Type B pancreatic cell (in vitro differentiated cells): ENCODE results near the gene FANCD2OS. TPM values are rescaled to one million over a fixed set of nuclear protein-coding genes. Genes with fewer than 3 reads are reported as not detected.
"Not testable (repeated sequence)": the region's sequence is repeated elsewhere in the genome, so short reads cannot be mapped to it uniquely, and the experiment has no call there.

Experiments used
- DNase-seq: peaks from one replicate; pipeline ENCODE4 v3.0.0; 2021; ENCODE audit warnings: mixed read lengths; ENCODE audit not compliant: unreplicated experiment; ENCODE audit errors: extremely low spot score
- H3K27ac Mint-ChIP-seq: 2 replicates; pipeline ENCODE4 v1.8.0; 2021; ENCODE audit warnings: mild to moderate bottlenecking, mixed read lengths
- H3K27me3 Mint-ChIP-seq: 2 replicates; pipeline ENCODE4 v1.8.0; 2021; ENCODE audit warnings: mixed read lengths
- H3K36me3 Mint-ChIP-seq: 2 replicates; pipeline ENCODE4 v1.8.0; 2021; ENCODE audit warnings: mixed read lengths
- H3K4me1 Mint-ChIP-seq: one replicate; pipeline ENCODE4 v1.8.0; 2021; ENCODE audit warnings: mixed read lengths; ENCODE audit not compliant: unreplicated experiment
- H3K4me3 Mint-ChIP-seq: 2 replicates; pipeline ENCODE4 v1.8.0; 2021; ENCODE audit warnings: mild to moderate bottlenecking, mixed read lengths
- H3K9me3 Mint-ChIP-seq: 2 replicates; pipeline ENCODE4 v1.8.0; 2021; ENCODE audit warnings: mixed read lengths
- CTCF ChIP-seq: fragments of 200-600 bp; sonication (generic); conservative IDR thresholded peaks from 2 replicates; pipeline ENCODE4 v1.5.0; 2021; ENCODE audit warnings: antibody characterized with exemption, mild to moderate bottlenecking
- total RNA-seq: library from RNA; stranded (reverse); gene quantifications from 2 replicates; pipeline ENCODE4 v1.2.1, GENCODE V29; 2021; ENCODE audit warnings: low replicate concordance

Gene FANCD2OS
- total RNA-seq, 1 donor from 2014 or later: not detected

- Mint-ChIP-seq H3K9me3 (no peaks in the 10 kb centered on the region), H3K4me1 (no peaks in the 10 kb centered on the region), H3K36me3 (peaks cover 13% of the 10 kb centered on the region), H3K4me3 (no peak overlapping the region), H3K27ac (no peak overlapping the region), H3K27me3 (no peaks in the 10 kb centered on the region)
- no peak for DNase-seq
- TF ChIP-seq CTCF: no peak
These were observed 14.4 kb downstream of the FANCD2OS start for GRCh38 chr3:10093678-10094077.

GRCh38 chr3:10091387-10091786 lies 16.7 kb downstream of the FANCD2OS start:
- H3K4me3 Mint-ChIP-seq, H3K4me1 Mint-ChIP-seq, H3K9me3 Mint-ChIP-seq, H3K27me3 Mint-ChIP-seq, DNase-seq, H3K27ac Mint-ChIP-seq: not testable (repeated sequence)
- H3K36me3 Mint-ChIP-seq: peaks cover 13% of the 10 kb centered on the region

GRCh38 chr3:10090774-10091173 lies 17.3 kb downstream of the FANCD2OS start:
- H3K4me1 Mint-ChIP-seq, H3K27me3 Mint-ChIP-seq, DNase-seq, H3K27ac Mint-ChIP-seq, H3K4me3 Mint-ChIP-seq, H3K9me3 Mint-ChIP-seq: not testable (repeated sequence)
- peaks cover 13% of the 10 kb centered on the region for H3K36me3 Mint-ChIP-seq

GRCh38 chr3:10090179-10090578 lies 17.9 kb downstream of the FANCD2OS start:
- Mint-ChIP-seq H3K4me3 (no peak overlapping the region), H3K27ac (no peak overlapping the region), H3K9me3 (no peaks in the 10 kb centered on the region), H3K4me1 (no peaks in the 10 kb centered on the region), H3K36me3 (peaks cover 13% of the 10 kb centered on the region), H3K27me3 (no peaks in the 10 kb centered on the region)
- no peak for DNase-seq
- no peak for TF ChIP-seq CTCF

- peak overlapping the region; percentile 50 for H3K4me3 Mint-ChIP-seq
- H3K27ac Mint-ChIP-seq: peak overlapping the region; percentile 92
- H3K9me3 Mint-ChIP-seq: no peaks in the 10 kb centered on the region
- no peaks in the 10 kb centered on the region for H3K27me3 Mint-ChIP-seq
- DNase-seq: no peak
- H3K36me3 Mint-ChIP-seq: peaks cover 17% of the 10 kb centered on the region
- no peak for TF ChIP-seq CTCF
- no peaks in the 10 kb centered on the region for H3K4me1 Mint-ChIP-seq
These were observed 19.8 kb downstream of the FANCD2OS start for GRCh38 chr3:10088256-10088655.

GRCh38 chr3:10085738-10086137 lies 22.3 kb downstream of the FANCD2OS start:
- H3K27me3 Mint-ChIP-seq: no peaks in the 10 kb centered on the region
- peak overlapping the region; percentile 61 for H3K4me3 Mint-ChIP-seq
- H3K36me3 Mint-ChIP-seq: peaks cover 13% of the 10 kb centered on the region
- no peak for DNase-seq
- TF ChIP-seq CTCF: no peak
- H3K4me1 Mint-ChIP-seq: no peaks in the 10 kb centered on the region
- H3K27ac Mint-ChIP-seq: peak overlapping the region; percentile 92
- no peaks in the 10 kb centered on the region for H3K9me3 Mint-ChIP-seq

GRCh38 chr3:10081871-10082270 lies 26.2 kb downstream of the FANCD2OS start:
- no peak for DNase-seq
- Mint-ChIP-seq H3K27ac (no peak overlapping the region), H3K4me3 (no peak overlapping the region), H3K36me3 (peaks cover 9% of the 10 kb centered on the region), H3K9me3 (no peaks in the 10 kb centered on the region), H3K4me1 (no peaks in the 10 kb centered on the region), H3K27me3 (no peaks in the 10 kb centered on the region)
- no peak for TF ChIP-seq CTCF
